ENCODE results near the gene RAB11FIP4.
"Not testable (repeated sequence)": the region's sequence is repeated elsewhere in the genome, so short reads cannot be mapped to it uniquely, and the experiment has no call there.

The RAB11FIP4 gene

DNA sequence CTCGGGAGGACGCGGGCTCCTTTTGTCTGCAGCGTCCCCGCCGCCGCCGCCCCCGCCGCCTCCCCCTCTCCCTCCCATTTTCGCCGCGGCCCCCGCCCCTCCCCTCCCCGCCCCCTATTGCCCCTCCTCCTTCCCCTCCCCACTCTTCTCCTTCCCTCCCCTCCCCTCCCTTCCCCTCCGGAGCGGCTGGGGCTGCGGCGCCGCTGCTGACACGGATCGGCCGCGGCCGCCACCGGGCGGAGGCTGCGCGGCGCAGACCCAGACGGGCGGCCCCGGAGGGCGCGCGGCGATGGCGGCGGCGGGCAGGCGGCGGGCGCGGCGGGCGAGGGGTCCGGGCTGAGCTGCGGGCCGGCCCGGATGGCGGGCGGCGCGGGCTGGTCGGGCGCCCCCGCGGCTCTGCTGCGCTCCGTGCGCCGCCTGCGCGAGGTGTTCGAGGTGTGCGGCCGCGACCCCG lies at the start of gene RAB11FIP4:
Gene RAB11FIP4, plus strand, starts transcription at position 180 of the 454 bp plus-strand sequence. Its CDS starts 178 bp downstream, at position 358.
- H3K4me3 ChIP-seq (ENCODE audit: control insufficient read depth, low read depth, low read length) = peak within 1 kb of the TSS; percentile 36
- TF ChIP-seq CTCF (IDR thresholded peaks at IDR 0.05; ENCODE audit: control insufficient read depth, insufficient read depth, low read depth, low read length, missing control alignments) = no peak
- no peak for DNase-seq (ENCODE audit: low read depth)

DNA sequence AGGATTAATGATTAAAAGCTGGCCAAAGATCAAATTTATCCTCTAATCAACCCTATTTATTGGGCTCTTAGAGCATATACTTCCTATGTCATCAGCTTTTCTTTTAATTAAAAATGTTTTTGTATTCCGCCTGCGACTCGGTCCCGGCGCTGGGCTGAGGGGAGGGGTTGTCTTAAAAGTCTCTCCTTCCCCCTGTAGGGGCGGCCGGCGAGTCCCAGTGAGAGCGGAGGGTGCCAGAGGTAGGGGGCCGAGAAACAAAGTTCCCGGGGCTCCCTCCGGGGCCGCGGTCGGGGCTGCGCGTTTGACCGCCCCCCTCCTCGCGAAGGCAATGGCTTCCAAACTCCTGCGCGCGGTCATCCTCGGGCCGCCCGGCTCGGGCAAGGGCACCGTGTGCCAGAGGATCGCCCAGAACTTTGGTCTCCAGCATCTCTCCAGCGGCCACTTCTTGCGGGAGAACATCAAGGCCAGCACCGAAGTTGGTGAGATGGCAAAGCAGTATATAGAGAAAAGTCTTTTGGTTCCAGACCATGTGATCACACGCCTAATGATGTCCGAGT lies 46.2 kb upstream of the RAB11FIP4 start:
- not testable (repeated sequence) for H3K4me3 ChIP-seq (ENCODE audit: control insufficient read depth, low read depth, low read length); DNase-seq (ENCODE audit: low read depth)

DNA sequence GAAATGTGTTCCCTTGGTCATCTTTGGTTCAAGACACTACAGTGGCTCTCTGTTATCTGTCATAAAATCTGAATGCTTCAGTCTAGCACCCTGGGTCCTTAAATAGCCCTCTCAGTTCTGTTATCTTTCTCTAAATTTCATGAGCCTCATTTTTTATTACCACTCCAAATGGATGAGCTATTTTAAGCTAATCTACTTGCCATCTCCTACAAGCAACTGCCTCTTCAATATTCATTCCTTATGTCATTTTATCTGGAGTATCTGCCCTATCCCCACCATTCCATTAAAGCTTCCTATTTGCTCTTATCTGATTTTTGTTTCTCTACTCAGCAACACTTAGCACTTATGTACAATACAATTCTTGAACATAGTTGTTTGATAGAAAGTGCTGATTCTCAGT lies 42.0 kb upstream of the RAB11FIP4 start:
- no peak overlapping the region for H3K4me3 ChIP-seq (ENCODE audit: control insufficient read depth, low read depth, low read length)
- no peak for TF ChIP-seq CTCF (IDR thresholded peaks at IDR 0.05; ENCODE audit: control insufficient read depth, insufficient read depth, low read depth, low read length, missing control alignments)
- DNase-seq (ENCODE audit: low read depth) = no peak

DNA sequence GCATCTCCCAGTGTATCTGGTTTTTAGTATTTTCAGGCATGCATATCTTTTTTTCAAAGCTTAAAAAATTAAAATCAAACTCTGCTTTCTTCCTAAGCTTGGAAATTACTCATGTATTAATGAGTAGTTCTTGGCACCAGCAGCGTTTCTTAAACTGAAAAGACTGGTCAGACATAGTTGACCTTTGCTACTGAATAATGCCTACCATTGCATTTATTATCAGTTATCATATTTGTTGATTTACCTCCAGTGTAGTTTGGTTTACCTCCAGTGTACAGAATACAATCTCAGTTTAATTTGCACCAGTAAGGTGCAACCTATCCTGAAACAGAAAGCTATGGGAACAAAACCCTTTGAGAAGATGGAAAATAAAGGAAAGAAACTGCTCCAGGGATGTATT lies 35.5 kb upstream of the RAB11FIP4 start:
- no peak for TF ChIP-seq CTCF (IDR thresholded peaks at IDR 0.05; ENCODE audit: control insufficient read depth, insufficient read depth, low read depth, low read length, missing control alignments)
- H3K4me3 ChIP-seq (ENCODE audit: control insufficient read depth, low read depth, low read length) = no peak overlapping the region
- no peak for DNase-seq (ENCODE audit: low read depth)

- TF ChIP-seq CTCF (IDR thresholded peaks at IDR 0.05; ENCODE audit: control insufficient read depth, insufficient read depth, low read depth, low read length, missing control alignments) = no peak
- no peak for DNase-seq (ENCODE audit: low read depth)
- no peak overlapping the region for H3K4me3 ChIP-seq (ENCODE audit: control insufficient read depth, low read depth, low read length)
Measured at GRCh38 chr17:31357091-31357490, 34.4 kb upstream of the RAB11FIP4 start.

- TF ChIP-seq CTCF (IDR thresholded peaks at IDR 0.05; ENCODE audit: control insufficient read depth, insufficient read depth, low read depth, low read length, missing control alignments) = no peak
- DNase-seq (ENCODE audit: low read depth) = no peak
- H3K4me3 ChIP-seq (ENCODE audit: control insufficient read depth, low read depth, low read length) = no peak overlapping the region
Measured at GRCh38 chr17:31357839-31358394, 33.6 kb upstream of the RAB11FIP4 start.

DNA sequence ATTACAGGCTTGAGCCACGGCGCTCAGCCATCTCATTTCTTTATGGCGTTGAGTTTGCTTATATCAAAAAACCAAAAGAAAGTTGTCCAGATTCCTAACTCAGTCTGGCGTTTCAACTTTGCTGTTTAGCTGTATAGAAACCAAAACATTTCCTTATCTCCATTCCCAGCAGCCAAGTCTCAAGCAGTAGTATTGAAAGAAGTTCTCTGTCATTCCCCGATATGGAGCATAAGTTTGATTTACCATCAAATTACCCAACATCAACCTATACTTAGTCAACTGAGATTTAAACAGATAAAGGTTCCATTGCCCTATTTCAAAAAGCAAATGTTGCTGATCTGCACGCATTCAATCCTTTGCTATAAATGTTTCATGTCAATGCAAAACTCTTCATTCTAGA lies 27.5 kb upstream of the RAB11FIP4 start:
- no peak for TF ChIP-seq CTCF (IDR thresholded peaks at IDR 0.05; ENCODE audit: control insufficient read depth, insufficient read depth, low read depth, low read length, missing control alignments)
- DNase-seq (ENCODE audit: low read depth) = no peak
- H3K4me3 ChIP-seq (ENCODE audit: control insufficient read depth, low read depth, low read length) = no peak overlapping the region

Measured in AG09309 (cell line).